HEK293 (cell line): ENCODE measurements around the gene SLC28A1.

Source experiments
- BCL11A ChIP-seq: fragments of 450-650 bp; formaldehyde crosslinking; IDR thresholded peaks from 2 replicates; pipeline ENCODE4 v1.5.1; 2016; ENCODE audit warnings: low read depth, missing biosample characterization, missing genetic modification characterization
- BCL6B ChIP-seq: fragments of 450-650 bp; formaldehyde crosslinking; IDR thresholded peaks from 2 replicates; pipeline ENCODE4 v1.5.1; 2017; ENCODE audit warnings: missing biosample characterization, missing genetic modification characterization
- ELK4 ChIP-seq: IDR thresholded peaks from 2 replicates; pipeline ENCODE4 v1.6.1; 2011; ENCODE audit warnings: mild to moderate bottlenecking, low read depth, low read length, borderline replicate concordance
- KLF1 ChIP-seq: fragments of 450-650 bp; formaldehyde crosslinking; IDR thresholded peaks from 2 replicates; pipeline ENCODE4 v1.5.1; 2016; ENCODE audit warnings: missing biosample characterization, missing genetic modification characterization
- KLF16 ChIP-seq: fragments of 450-650 bp; formaldehyde crosslinking; IDR thresholded peaks from 2 replicates; pipeline ENCODE4 v1.5.1; 2017; ENCODE audit warnings: missing biosample characterization, missing genetic modification characterization
- OVOL3 ChIP-seq: fragments of 450-650 bp; formaldehyde crosslinking; IDR thresholded peaks from 2 replicates; pipeline ENCODE4 v1.5.1; 2016; ENCODE audit warnings: missing biosample characterization, missing genetic modification characterization
- SP2 ChIP-seq: fragments of 450-650 bp; formaldehyde crosslinking; IDR thresholded peaks from 2 replicates; pipeline ENCODE4 v1.5.1; 2016; ENCODE audit warnings: missing biosample characterization, missing genetic modification characterization
- SP7 ChIP-seq: fragments of 450-650 bp; formaldehyde crosslinking; IDR thresholded peaks from 2 replicates; pipeline ENCODE4 v1.5.1; 2016; ENCODE audit warnings: missing biosample characterization, missing genetic modification characterization
- ZBTB44 ChIP-seq: fragments of 450-650 bp; IDR thresholded peaks from 2 replicates; pipeline ENCODE4 v1.5.1; 2018; ENCODE audit warnings: missing biosample characterization, mild to moderate bottlenecking, missing genetic modification characterization
- ZFP3 ChIP-seq: fragments of 450-650 bp; formaldehyde crosslinking; IDR thresholded peaks from 2 replicates; pipeline ENCODE4 v1.5.1; 2016; ENCODE audit warnings: low read depth, missing biosample characterization, missing genetic modification characterization
- ZFP37 ChIP-seq: fragments of 450-650 bp; formaldehyde crosslinking; IDR thresholded peaks from 2 replicates; pipeline ENCODE4 v1.5.1; 2016; ENCODE audit warnings: missing biosample characterization, missing genetic modification characterization
- ZIC2 ChIP-seq: fragments of 450-650 bp; formaldehyde crosslinking; IDR thresholded peaks from 2 replicates; pipeline ENCODE4 v1.5.1; 2016; ENCODE audit warnings: missing biosample characterization, missing genetic modification characterization
- ZNF174 ChIP-seq: fragments of 450-650 bp; formaldehyde crosslinking; IDR thresholded peaks from 2 replicates; pipeline ENCODE4 v1.5.0; 2017; ENCODE audit warnings: missing biosample characterization, mild to moderate bottlenecking, missing genetic modification characterization
- ZNF280D ChIP-seq: fragments of 450-650 bp; formaldehyde crosslinking; IDR thresholded peaks from 2 replicates; pipeline ENCODE4 v1.5.1; 2016; ENCODE audit warnings: missing biosample characterization, missing genetic modification characterization
- ZNF37A ChIP-seq: fragments of 450-650 bp; IDR thresholded peaks from 2 replicates; pipeline ENCODE4 v1.5.1; 2018; ENCODE audit warnings: missing biosample characterization, missing genetic modification characterization
- ZNF561 ChIP-seq: fragments of 450-650 bp; IDR thresholded peaks from 2 replicates; pipeline ENCODE4 v1.5.1; 2018; ENCODE audit warnings: missing biosample characterization, missing genetic modification characterization, borderline replicate concordance
- ZNF610 ChIP-seq: fragments of 450-650 bp; formaldehyde crosslinking; IDR thresholded peaks from 2 replicates; pipeline ENCODE4 v1.5.1; 2016; ENCODE audit warnings: missing biosample characterization, missing genetic modification characterization, borderline replicate concordance
- ZNF692 ChIP-seq: fragments of 450-650 bp; formaldehyde crosslinking; IDR thresholded peaks from 2 replicates; pipeline ENCODE4 v1.5.1; 2016; ENCODE audit warnings: missing biosample characterization, missing genetic modification characterization

Gene SLC28A1

GRCh38 chr15:84980196-84981053, 96.0 kb downstream of the SLC28A1 start (continued):
- TF ChIP-seq ELK4 (no peak), SP7 (peak; percentile 75), ZNF280D (tag by site-specific recombination) (peak; percentile 85), KLF1 (tag by site-specific recombination) (peak; percentile 91), ZIC2 (tag by site-specific recombination) (peak; percentile 94), OVOL3 (peak; percentile 12; the same call in 1 of the 2 replicates), KLF16 (tag by site-specific recombination) (peak; percentile 99), ZFP3 (no peak), BCL6B (no peak), BCL11A (tag by site-specific recombination) (peak; percentile 89), ZFP37 (0 out of 2 replicates have a peak, but pooled peaks have one; percentile 35), ZNF561 (tag by site-specific recombination) (0 out of 2 replicates have a peak, but pooled peaks have one; percentile 79), SP2 (tag by site-specific recombination) (peak; percentile 93), ZBTB44 (tag by site-specific recombination) (peak; percentile 23; the same call in 1 of the 2 replicates), ZNF37A (tag by site-specific recombination) (no peak), ZNF610 (peak; percentile 71; the same call in 1 of the 2 replicates), ZNF692 (tag by site-specific recombination) (0 out of 2 replicates have a peak, but pooled peaks have one; percentile 51), ZNF174 (tag by site-specific recombination) (no peak)
